NCI-H1105 treated with DMSO at 0.1 percent for 48 hours (cell line): ENCODE data around the gene AAR2.

Experiments used
- DNase-seq: peaks from one replicate; lab custom pipeline; 2025; lab: John Stamatoyannopoulos, UW

AAR2 gene

GRCh38 chr20:36218380-36219064 lies 17.8 kb upstream of the AAR2 start:
- DNase-seq = no peak

GRCh38 chr20:36219671-36220220 lies 16.5 kb upstream of the AAR2 start:
- DNase-seq = no peak

- DNase-seq = no peak
Measured at GRCh38 chr20:36225666-36226065, 10.6 kb upstream of the AAR2 start.

- DNase-seq = no peak
Measured at GRCh38 chr20:36228770-36229169, 7.5 kb upstream of the AAR2 start.

- DNase-seq = no peak
Measured at GRCh38 chr20:36230019-36230418, 6.3 kb upstream of the AAR2 start.

- no peak for DNase-seq
Measured at GRCh38 chr20:36231331-36231730, 4.9 kb upstream of the AAR2 start.

- DNase-seq = no peak
Measured at GRCh38 chr20:36234771-36235320, 1.4 kb upstream of the AAR2 start.

- DNase-seq = no peak
Measured at GRCh38 chr20:36236786-36237121, 476 bp downstream of the AAR2 start.

- no peak for DNase-seq
Measured at GRCh38 chr20:36237477-36237876, 1.2 kb downstream of the AAR2 start.

- DNase-seq = no peak
Measured at GRCh38 chr20:36238153-36238552, 1.9 kb downstream of the AAR2 start.

GRCh38 chr20:36238760-36239159 lies 2.5 kb downstream of the AAR2 start:
- no peak for DNase-seq

- DNase-seq = no peak
Measured at GRCh38 chr20:36240076-36240475, 3.8 kb downstream of the AAR2 start.

- no peak for DNase-seq
Measured at GRCh38 chr20:36241678-36242077, 5.4 kb downstream of the AAR2 start.

GRCh38 chr20:36243726-36244125 lies 7.4 kb downstream of the AAR2 start:
- no peak for DNase-seq

GRCh38 chr20:36246401-36246800 lies 10.1 kb downstream of the AAR2 start:
- peak; percentile 17 for DNase-seq

GRCh38 chr20:36248836-36249235 lies 12.6 kb downstream of the AAR2 start:
- no peak for DNase-seq

GRCh38 chr20:36249450-36249849 lies 13.2 kb downstream of the AAR2 start:
- no peak for DNase-seq

GRCh38 chr20:36251426-36251825 lies 15.1 kb downstream of the AAR2 start:
- DNase-seq = no peak

GRCh38 chr20:36252511-36252910 lies 16.2 kb downstream of the AAR2 start:
- no peak for DNase-seq

GRCh38 chr20:36253036-36253435 lies 16.8 kb downstream of the AAR2 start:
- no peak for DNase-seq

- DNase-seq = no peak
Measured at GRCh38 chr20:36254076-36254475, 17.8 kb downstream of the AAR2 start.

- DNase-seq = no peak
Measured at GRCh38 chr20:36255445-36255844, 19.2 kb downstream of the AAR2 start.

GRCh38 chr20:36259177-36260061 lies 23.1 kb downstream of the AAR2 start:
- no peak for DNase-seq
